Body of pancreas (tissue), 4 donors: ENCODE data around the gene M1AP.

ENCODE experiments used
- POLR2A ChIP-seq, 3 donors: fragments of 450-650 bp; IDR thresholded peaks; one replicate each; pipeline ENCODE4 v1.6.1; 2016; ENCODE audit warnings: antibody characterized with exemption in 3 of 3, mild to moderate bottlenecking in 2 of 3
- TF ChIP-seq, protein P1 (sequence below), 7 experiments: fragments of 450-650 bp in 4 of 7; fragments of 200-600 bp in 3 of 7; sonication (generic) in 3 of 7; IDR thresholded peaks; one replicate each; pipeline ENCODE4 v1.5.1; 2016 to 2019; ENCODE audit warnings: antibody characterized with exemption in 7 of 7

DNA sequence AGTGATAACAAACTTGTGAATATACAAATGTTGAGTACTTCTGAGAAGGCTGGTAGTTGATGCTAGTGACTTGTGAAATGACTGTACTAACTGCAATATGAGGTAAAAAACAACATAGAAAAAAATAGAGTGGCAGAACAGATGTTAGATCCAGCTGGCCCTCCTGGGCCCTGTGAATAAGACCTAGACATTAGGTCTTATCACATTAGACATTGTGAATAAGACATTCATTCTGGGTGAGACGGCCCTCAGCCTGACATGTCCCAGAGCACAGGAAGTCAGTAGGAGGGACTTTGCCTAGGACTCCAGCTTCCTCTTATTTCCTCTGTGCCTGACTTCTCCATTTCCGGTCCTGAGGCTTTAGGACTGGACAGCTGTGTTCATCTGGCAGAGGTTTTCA, 70.7 kb downstream of the M1AP start:
- TF ChIP-seq, protein P1, sequence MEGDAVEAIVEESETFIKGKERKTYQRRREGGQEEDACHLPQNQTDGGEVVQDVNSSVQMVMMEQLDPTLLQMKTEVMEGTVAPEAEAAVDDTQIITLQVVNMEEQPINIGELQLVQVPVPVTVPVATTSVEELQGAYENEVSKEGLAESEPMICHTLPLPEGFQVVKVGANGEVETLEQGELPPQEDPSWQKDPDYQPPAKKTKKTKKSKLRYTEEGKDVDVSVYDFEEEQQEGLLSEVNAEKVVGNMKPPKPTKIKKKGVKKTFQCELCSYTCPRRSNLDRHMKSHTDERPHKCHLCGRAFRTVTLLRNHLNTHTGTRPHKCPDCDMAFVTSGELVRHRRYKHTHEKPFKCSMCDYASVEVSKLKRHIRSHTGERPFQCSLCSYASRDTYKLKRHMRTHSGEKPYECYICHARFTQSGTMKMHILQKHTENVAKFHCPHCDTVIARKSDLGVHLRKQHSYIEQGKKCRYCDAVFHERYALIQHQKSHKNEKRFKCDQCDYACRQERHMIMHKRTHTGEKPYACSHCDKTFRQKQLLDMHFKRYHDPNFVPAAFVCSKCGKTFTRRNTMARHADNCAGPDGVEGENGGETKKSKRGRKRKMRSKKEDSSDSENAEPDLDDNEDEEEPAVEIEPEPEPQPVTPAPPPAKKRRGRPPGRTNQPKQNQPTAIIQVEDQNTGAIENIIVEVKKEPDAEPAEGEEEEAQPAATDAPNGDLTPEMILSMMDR (IDR thresholded peaks at IDR 0.05): no peak
- no peak for TF ChIP-seq POLR2A (IDR thresholded peaks at IDR 0.05)
